ENCODE data around the gene PANX1.
A peak's percentile ranks its signal among the peaks of the same experiment; 100 is the strongest.

The PANX1 gene

DNA sequence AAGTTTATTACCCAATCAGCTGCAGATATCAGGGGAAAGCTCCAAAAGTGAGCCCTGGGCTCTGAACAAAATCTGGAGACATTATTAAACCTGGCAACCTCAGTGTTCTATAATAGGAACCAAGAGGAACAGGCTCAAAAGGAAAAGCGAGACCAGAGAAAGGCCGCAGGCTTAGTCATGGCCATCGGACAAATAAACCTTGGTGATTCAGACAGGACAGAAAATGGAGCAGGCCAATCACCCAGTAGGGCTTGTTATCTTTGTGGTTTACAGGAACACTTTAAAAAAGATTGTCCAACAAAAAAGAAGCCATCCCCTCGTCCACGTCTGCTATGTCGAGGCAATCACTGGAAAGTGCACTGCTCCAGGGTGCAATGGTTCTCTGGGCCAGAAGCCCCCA, 7.7 kb upstream of the PANX1 start:
- in situ Hi-C loops (cut with HindIII; ENCODE audit: low pct_ligation_motif_present, low sequenced_read_pairs) = no loop called here
- H3K4me3 ChIP-seq (ENCODE audit: low read depth, low read length) = no peak overlapping the region
- TF ChIP-seq, protein P1, sequence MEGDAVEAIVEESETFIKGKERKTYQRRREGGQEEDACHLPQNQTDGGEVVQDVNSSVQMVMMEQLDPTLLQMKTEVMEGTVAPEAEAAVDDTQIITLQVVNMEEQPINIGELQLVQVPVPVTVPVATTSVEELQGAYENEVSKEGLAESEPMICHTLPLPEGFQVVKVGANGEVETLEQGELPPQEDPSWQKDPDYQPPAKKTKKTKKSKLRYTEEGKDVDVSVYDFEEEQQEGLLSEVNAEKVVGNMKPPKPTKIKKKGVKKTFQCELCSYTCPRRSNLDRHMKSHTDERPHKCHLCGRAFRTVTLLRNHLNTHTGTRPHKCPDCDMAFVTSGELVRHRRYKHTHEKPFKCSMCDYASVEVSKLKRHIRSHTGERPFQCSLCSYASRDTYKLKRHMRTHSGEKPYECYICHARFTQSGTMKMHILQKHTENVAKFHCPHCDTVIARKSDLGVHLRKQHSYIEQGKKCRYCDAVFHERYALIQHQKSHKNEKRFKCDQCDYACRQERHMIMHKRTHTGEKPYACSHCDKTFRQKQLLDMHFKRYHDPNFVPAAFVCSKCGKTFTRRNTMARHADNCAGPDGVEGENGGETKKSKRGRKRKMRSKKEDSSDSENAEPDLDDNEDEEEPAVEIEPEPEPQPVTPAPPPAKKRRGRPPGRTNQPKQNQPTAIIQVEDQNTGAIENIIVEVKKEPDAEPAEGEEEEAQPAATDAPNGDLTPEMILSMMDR (IDR thresholded peaks at IDR 0.05; ENCODE audit: low read depth, low read length, missing control alignments) = no peak
- peak; percentile 87 for DNase-seq
- no peaks in the 10 kb centered on the region for H3K36me3 ChIP-seq (replicated peaks)
- peak overlapping the region; percentile 47 for H3K27ac ChIP-seq
- no peaks in the 10 kb centered on the region for H3K27me3 ChIP-seq (replicated peaks)

DNA sequence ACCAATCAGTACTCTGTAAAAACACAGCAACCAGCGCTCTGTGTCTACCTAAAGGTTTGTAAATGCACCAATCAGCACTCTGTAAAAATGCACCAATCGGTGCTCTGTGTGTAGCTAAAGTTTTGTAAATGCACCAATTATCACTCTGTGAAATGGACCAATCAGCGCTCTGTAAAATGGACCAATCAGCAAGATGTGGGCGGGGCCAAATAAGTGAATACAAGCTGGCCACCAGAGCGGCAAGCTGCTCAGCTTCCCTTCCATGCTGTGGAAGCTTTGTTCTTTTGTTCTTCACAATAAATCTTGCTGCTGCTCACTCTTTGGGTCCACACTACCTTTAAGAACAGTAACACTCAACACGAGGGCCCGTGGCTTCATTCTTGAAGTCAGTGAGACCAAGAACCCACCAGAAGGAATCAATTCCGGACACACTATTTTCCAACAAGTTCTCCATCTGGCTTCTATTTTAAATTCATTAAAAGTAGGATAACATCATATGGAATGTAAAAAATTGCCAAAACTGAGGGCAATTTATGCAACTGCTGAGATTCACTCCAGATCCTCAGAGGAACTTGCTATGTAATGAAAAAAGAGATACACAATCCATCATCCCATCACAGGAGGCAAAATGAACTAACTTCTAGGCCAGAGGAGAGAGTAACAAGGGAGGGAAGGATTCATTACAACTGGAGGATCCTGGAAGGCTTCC, 3.1 kb upstream of the PANX1 start:
- Histone ChIP-seq H3K4me3 (ENCODE audit: low read depth, low read length) (no peak overlapping the region), H3K27me3 (replicated peaks) (no peaks in the 10 kb centered on the region), H3K36me3 (replicated peaks) (no peaks in the 10 kb centered on the region), H3K27ac (no peak overlapping the region)
- TF ChIP-seq, protein P1 (IDR thresholded peaks at IDR 0.05; ENCODE audit: low read depth, low read length, missing control alignments) = no peak
- in situ Hi-C loops (cut with HindIII; ENCODE audit: low pct_ligation_motif_present, low sequenced_read_pairs) = no loop called here
- DNase-seq = no peak

DNA sequence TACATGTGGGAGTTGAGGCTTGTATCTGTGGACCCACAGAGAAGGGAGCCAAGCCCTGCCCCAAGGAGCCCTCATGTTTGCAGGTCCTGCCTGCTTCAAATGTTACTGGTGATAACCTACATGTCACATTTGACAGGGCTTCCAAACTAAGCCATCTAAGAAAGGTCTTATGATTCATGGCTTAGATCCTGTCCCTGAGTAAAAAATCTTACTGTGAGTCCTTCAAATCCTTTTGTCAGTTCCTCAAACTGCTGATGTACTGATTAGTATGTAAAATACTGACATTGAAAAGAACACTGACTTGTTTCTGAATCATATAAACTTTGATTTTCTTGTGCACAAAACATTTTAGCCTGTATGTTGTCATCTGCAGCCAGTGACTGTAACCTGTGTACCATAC, 1.0 kb upstream of the PANX1 start:
- Histone ChIP-seq H3K36me3 (replicated peaks) (no peaks in the 10 kb centered on the region), H3K27me3 (replicated peaks) (no peaks in the 10 kb centered on the region), H3K27ac (no peak overlapping the region), H3K4me3 (ENCODE audit: low read depth, low read length) (peak overlapping the region; percentile 95)
- in situ Hi-C loops (cut with HindIII; ENCODE audit: low pct_ligation_motif_present, low sequenced_read_pairs) = no loop called here
- DNase-seq = no peak
- TF ChIP-seq, protein P1 (IDR thresholded peaks at IDR 0.05; ENCODE audit: low read depth, low read length, missing control alignments) = no peak

DNA sequence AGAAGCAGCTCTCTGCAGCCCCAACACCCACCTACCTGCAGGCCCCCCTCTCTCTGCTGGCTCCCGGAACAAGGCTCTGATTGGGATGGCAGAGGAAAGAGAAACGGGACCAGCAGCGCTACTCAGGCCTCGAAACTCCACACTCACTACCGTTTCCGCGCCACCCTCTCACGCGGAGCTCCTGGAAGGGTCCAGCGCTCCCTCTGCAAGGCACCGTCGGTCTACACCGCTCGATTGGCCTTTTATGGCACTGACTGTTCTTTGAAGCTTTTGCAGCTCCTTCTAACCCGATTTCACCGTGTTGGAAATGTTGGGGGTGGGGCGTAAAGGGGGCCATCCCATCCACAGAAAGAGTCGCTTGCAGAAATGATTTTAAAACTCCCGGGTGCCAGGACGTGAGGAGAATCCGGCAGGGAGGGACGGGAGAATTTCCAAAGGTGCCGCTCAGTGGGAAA, 323 bp upstream of the PANX1 start:
- in situ Hi-C loops (cut with HindIII; ENCODE audit: low pct_ligation_motif_present, low sequenced_read_pairs) = no loop called here
- no peak for DNase-seq
- Histone ChIP-seq H3K36me3 (replicated peaks) (no peaks in the 10 kb centered on the region), H3K27me3 (replicated peaks) (no peaks in the 10 kb centered on the region), H3K27ac (peak overlapping the region; percentile 79), H3K4me3 (ENCODE audit: low read depth, low read length) (peak overlapping the region; percentile 95)
- TF ChIP-seq, protein P1 (IDR thresholded peaks at IDR 0.05; ENCODE audit: low read depth, low read length, missing control alignments) = no peak

DNA sequence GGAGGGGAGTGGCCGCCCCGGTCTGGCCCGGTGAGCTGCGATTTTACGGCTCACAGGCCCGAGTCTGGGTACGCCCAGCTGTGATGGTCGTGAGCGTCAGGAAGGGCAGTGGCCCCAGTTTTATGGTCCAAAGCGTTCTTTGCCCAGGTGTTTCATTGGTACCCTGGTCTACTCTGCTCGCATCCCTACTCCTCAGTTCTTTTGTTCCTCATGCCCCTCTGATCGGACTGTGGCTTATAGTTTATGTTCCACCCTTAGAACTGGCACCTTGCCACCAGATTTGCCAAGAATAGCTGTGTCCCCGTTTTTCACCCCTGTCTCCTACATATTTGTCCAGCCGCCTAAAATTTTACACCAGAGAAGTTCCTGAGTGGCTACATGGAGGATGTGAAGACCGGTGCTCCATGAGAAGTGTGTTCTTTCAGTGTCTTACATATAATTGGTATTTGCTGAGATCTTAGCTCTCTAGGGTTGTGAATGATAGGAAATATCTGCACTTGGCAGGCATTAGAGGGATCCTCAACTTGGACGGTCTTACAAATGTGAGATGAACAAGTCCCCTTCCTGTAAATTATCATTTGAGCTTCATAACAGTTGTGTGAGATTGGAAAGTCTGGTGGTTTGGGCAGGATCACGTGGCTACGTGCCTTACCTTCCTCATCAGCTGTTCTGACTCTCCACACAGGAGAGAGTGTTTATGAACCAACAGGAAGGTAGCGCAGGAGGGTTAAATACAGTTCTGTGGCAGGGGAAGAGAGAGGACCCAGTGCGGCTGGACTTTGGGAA, 1.1 kb downstream of the PANX1 start:
- peak overlapping the region; percentile 79 for H3K27ac ChIP-seq
- no peak for DNase-seq
- H3K36me3 ChIP-seq (replicated peaks) = no peaks in the 10 kb centered on the region
- in situ Hi-C loops (cut with HindIII; ENCODE audit: low pct_ligation_motif_present, low sequenced_read_pairs) = no loop called here
- H3K27me3 ChIP-seq (replicated peaks) = no peaks in the 10 kb centered on the region
- TF ChIP-seq, protein P1 (IDR thresholded peaks at IDR 0.05; ENCODE audit: low read depth, low read length, missing control alignments) = no peak
- peak overlapping the region; percentile 95 for H3K4me3 ChIP-seq (ENCODE audit: low read depth, low read length)
